HEK293 (cell line): ENCODE measurements around the gene ZNF322.

Source experiments
- BCL11A ChIP-seq: fragments of 450-650 bp; formaldehyde crosslinking; IDR thresholded peaks from 2 replicates; pipeline ENCODE4 v1.5.1; 2016; ENCODE audit warnings: low read depth, missing biosample characterization, missing genetic modification characterization
- CTCF ChIP-seq: fragments of 450-650 bp; formaldehyde crosslinking; IDR thresholded peaks from 2 replicates; pipeline ENCODE4 v1.5.1; 2016; ENCODE audit warnings: missing biosample characterization, missing genetic modification characterization
- HOXC10 ChIP-seq: sonication (generic); formaldehyde crosslinking; IDR thresholded peaks from 2 replicates; pipeline ENCODE4 v1.8.1; 2023; ENCODE audit warnings: mild to moderate bottlenecking, missing genetic modification reagents
- MYNN ChIP-seq: fragments of 450-650 bp; formaldehyde crosslinking; IDR thresholded peaks from 2 replicates; pipeline ENCODE4 v1.5.1; 2016; ENCODE audit warnings: missing biosample characterization, missing genetic modification characterization, borderline replicate concordance
- SCRT1 ChIP-seq: fragments of 450-650 bp; formaldehyde crosslinking; IDR thresholded peaks from 2 replicates; pipeline ENCODE4 v1.5.1; 2016; ENCODE audit warnings: missing biosample characterization, missing genetic modification characterization, borderline replicate concordance
- ZBTB26 ChIP-seq: fragments of 450-650 bp; formaldehyde crosslinking; optimal IDR thresholded peaks from 2 replicates; pipeline ENCODE3; 2016; ENCODE audit warnings: missing biosample characterization, mild to moderate bottlenecking, missing genetic modification characterization
- ZBTB49 ChIP-seq: fragments of 450-650 bp; formaldehyde crosslinking; IDR thresholded peaks from 2 replicates; pipeline ENCODE4 v1.5.1; 2016; ENCODE audit warnings: missing biosample characterization, missing genetic modification characterization, low read depth
- ZFP41 ChIP-seq: fragments of 450-650 bp; formaldehyde crosslinking; IDR thresholded peaks from 2 replicates; pipeline ENCODE4 v1.5.1; 2016; ENCODE audit warnings: missing biosample characterization, missing genetic modification characterization, borderline replicate concordance
- ZNF138 ChIP-seq: fragments of 450-650 bp; formaldehyde crosslinking; IDR thresholded peaks from 2 replicates; pipeline ENCODE4 v1.5.1; 2016; ENCODE audit warnings: missing biosample characterization, missing genetic modification characterization, borderline replicate concordance
- ZNF184 ChIP-seq: fragments of 450-650 bp; IDR thresholded peaks from 2 replicates; pipeline ENCODE4 v1.5.1; 2018; ENCODE audit warnings: missing biosample characterization, mild to moderate bottlenecking, missing genetic modification characterization
- ZNF416 ChIP-seq: fragments of 450-650 bp; formaldehyde crosslinking; IDR thresholded peaks from 2 replicates; pipeline ENCODE4 v1.5.1; 2016; ENCODE audit warnings: missing biosample characterization, missing genetic modification characterization
- ZNF670 ChIP-seq: fragments of 450-650 bp; formaldehyde crosslinking; IDR thresholded peaks from 2 replicates; pipeline ENCODE4 v1.5.1; 2016; ENCODE audit warnings: missing biosample characterization, missing genetic modification characterization, low read depth
- ZNF704 ChIP-seq: fragments of 450-650 bp; formaldehyde crosslinking; IDR thresholded peaks from 2 replicates; pipeline ENCODE4 v1.5.1; 2016; ENCODE audit warnings: missing biosample characterization, missing genetic modification characterization
- ZNF785 ChIP-seq: fragments of 450-650 bp; formaldehyde crosslinking; IDR thresholded peaks from 2 replicates; pipeline ENCODE4 v1.5.1; 2016; ENCODE audit warnings: missing biosample characterization, missing genetic modification characterization

GRCh38 chr6:26599134-26599533 is 60.4 kb downstream of the ZNF322 start:
- no peak for TF ChIP-seq ZFP41
- TF ChIP-seq ZNF785 = no peak
- TF ChIP-seq ZNF704 (tag by site-specific recombination) = no peak
- TF ChIP-seq HOXC10 (CRISPR knock-in tag) = no peak
- TF ChIP-seq ZBTB49 (tag by site-specific recombination) = no peak
- no peak for TF ChIP-seq ZNF670 (tag by site-specific recombination)
- TF ChIP-seq MYNN = no peak
- TF ChIP-seq ZNF416 = no peak
- TF ChIP-seq ZNF138 = no peak
- TF ChIP-seq CTCF (tag by site-specific recombination) = no peak
- no peak for TF ChIP-seq BCL11A (tag by site-specific recombination)
- TF ChIP-seq ZBTB26 (tag by site-specific recombination) = no peak
- no peak for TF ChIP-seq ZNF184 (tag by site-specific recombination)
- no peak for TF ChIP-seq SCRT1 (tag by site-specific recombination)
